Ecto neural progenitor cell (in vitro differentiated cells): Measurements from ENCODE around the gene BRIP1.
"Not testable (repeated sequence)": the region's sequence is repeated elsewhere in the genome, so short reads cannot be mapped to it uniquely, and the experiment has no call there.

ENCODE experiments used
- DNase-seq: peaks from one replicate; pipeline ENCODE4 v3.0.0-alpha.2; 2018; ENCODE audit warnings: low spot score

BRIP1 gene

GRCh38 chr17:61863801-61864126, 436 bp upstream of the BRIP1 start:
- DNase-seq, result no peak

GRCh38 chr17:61862105-61862574, 1.2 kb downstream of the BRIP1 start:
- DNase-seq, result no peak

- not testable (repeated sequence) for DNase-seq
These were observed 2.9 kb downstream of the BRIP1 start for GRCh38 chr17:61860397-61860796.

GRCh38 chr17:61856035-61856434, 7.3 kb downstream of the BRIP1 start:
- DNase-seq, result no peak

DNA sequence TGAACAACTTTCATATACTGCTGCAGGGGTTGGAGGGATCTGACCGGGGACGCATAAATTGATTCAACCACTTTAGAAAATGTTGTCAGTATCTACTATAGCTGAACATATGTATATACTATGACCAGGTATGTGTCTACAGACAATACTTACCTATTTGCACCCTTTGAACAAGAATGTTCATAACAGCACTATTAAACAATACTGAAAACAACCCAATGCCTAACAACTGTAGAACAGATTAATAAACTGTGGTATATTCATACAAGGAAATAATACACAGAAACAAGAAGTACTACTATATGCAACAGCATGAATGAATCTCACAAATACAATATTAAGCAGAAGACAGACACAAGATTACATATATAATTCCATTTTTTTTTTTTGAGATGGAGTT, 10.5 kb downstream of the BRIP1 start:
- no peak for DNase-seq

DNA sequence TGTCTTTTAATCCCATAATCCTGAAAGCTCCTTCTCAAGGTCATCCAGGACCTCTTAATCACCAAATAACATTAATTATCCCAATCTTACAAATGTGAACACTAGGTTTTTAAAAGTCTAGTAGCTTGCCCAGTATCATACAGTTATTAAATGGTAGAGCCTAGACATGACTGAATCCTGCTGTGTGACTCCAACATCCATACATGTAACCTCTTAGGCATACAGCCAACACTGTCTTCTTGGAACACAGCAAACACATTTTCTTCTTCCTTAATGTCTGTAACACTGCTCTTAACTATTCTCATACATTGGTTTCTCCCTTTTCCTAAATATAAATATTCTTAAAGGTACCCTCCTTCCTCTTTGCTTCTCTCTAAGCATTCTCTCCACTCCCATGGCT, 13.7 kb downstream of the BRIP1 start:
- DNase-seq, result no peak

DNA sequence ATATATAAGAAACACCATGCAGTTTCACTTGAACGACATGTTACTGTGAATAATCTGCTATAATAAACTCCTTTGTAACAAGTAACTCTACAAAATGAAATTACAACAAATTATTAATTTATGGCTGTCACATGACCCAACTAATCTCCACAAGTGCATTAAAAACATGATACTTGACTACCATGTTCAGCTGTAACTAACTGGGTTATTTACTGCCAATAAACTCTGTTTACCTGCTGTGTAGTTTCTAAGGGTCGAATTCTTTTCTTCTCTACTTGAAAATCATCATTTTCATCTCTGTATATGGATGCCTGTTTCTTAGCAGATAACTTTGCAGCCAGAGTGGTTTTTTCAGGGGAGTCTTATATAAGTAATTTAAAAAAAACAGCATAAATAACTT, 14.4 kb downstream of the BRIP1 start:
- no peak for DNase-seq

GRCh38 chr17:61848247-61848646, 15.1 kb downstream of the BRIP1 start:
- no peak for DNase-seq

GRCh38 chr17:61847659-61848058, 15.7 kb downstream of the BRIP1 start:
- DNase-seq, result no peak

- DNase-seq, result no peak
These were observed 16.5 kb downstream of the BRIP1 start for GRCh38 chr17:61846761-61847375.

DNA sequence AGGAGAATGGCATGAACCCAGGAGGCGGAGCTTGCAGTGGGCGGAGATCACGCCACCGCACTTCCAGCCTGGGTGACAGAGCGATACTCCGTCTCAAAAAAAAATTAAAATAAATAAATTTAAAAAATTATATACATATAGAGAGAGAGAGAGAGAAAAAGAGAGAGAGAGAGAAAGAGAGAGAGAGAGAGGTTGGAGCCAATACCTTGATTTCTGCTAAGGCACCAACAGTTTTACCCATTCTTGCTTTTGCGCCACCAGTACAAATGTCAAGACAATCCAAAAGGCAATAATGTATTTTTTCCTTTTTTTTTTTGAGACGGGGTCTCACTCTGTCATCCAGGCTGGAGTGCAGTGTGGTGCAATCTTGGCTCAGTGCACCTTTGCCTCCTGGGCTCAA, 17.2 kb downstream of the BRIP1 start:
- DNase-seq, result no peak

DNA sequence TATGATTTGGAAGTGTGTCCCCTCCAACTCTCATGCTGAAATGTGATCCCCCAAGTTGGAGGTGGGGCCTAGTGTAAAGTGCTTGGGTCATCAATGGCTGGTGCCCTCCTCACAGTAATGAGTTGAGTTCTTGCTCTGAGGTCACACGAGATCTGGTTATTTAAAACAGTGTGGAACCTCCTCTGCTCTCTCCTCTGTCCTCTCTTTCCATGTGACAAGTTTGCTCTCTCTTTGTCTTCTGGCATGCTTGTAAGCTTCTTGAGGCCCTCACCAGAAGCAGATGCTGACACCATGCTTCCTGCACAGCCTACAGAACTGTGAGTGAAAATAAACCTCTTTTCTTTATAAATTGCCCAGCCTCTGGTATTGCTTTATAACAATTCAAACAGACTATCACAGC, 19.9 kb downstream of the BRIP1 start:
- no peak for DNase-seq

DNA sequence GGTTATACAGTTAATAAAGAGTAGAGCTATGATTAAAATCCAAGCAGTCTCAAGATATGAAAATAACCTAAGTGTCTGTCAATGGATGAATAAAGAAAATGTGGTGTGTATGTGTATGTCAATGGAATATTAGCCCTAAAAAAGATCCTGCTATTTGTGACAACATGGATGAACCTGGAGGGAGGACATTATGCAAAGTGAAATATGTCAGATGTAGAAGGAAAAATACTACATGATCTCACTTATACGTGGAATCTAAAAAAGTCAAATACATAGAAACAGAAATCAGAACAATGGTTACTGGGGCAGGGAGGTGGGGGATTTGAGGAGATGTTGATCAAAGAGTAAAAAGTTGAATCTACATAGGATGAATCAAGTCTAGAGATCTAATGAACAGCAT, 20.4 kb downstream of the BRIP1 start:
- DNase-seq, result no peak

DNA sequence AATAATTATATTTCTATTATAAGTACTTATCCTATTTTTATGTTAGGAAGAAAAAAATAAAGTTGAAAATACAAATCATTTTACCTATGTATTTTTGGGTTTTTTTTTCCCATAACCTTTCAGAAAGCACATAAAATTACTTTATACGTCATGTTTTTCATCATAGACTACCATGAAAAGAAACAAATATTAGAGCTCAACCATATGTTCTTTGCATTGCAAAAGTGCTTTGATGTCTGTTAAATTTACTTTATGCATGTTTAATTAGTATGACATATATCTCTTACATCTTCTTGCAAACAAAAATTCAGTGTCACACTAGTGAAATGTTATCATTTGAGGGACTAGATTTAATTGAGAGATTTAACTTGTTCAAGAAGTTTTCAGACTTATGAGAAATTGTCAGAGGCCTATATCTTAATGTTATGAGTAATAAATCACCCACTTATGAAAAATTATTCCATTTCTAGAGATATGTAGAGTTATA, 24.0 kb downstream of the BRIP1 start:
- DNase-seq, result no peak

DNA sequence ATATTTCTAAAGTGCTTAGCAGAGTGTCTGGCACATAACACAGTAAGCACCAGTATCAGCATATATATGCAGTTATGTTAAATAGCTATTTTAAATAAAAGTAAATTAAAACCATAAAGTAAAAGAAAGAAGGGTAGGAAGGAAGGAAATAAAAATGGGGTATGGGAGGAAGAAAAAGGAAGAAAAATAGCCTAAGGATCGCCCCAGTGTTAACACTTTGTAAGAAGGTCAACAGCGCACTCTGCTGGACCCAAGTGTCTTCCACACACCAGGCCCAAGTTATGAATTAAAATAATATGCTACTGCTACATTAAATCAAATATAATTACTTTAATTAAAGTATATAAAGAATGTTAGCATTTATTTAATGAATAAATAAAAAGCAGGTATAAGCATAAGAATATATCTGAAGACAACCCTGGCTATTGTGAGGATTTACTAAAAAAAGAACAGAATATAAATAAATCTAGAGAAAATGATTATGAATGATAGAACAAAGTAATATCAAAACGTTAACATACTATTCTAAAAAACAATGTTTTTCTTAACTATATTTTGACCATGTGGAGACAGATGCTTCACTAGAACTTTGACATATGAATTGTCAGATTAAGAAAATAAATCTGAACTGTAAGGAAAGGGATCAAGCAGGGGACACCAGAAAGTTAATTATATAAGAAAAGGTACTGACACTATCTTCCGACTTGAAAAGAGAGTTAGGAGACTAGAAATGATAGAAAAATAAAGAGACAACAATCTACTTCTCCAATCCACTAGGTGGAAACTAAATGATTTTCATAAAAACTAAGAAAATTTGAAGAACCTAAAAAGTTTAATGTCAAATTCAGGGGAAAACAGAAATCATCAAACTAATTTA, 25.9 kb downstream of the BRIP1 start:
- DNase-seq, result no peak

GRCh38 chr17:61836266-61837174, 26.8 kb downstream of the BRIP1 start:
- DNase-seq, result no peak

- DNase-seq, result no peak
These were observed 27.7 kb downstream of the BRIP1 start for GRCh38 chr17:61835606-61836005.

DNA sequence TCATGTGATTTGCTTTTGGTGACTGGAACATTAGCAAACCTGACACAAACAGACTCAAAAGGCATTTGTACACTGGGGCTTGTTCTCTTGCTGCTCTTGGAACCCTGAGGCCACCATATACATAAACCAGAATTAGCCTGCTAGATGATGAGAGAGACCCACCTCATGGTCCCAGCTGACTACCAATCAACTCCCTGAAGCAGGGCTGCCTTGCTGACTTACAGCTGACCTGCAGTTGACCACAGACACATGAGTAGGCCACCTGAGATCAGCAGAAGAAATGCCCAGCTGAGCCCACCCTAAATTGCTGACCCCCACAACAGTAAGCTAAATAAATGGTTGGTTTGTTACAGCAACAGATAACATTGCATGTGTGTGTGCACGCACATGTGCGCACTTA, 28.7 kb downstream of the BRIP1 start:
- no peak for DNase-seq

DNA sequence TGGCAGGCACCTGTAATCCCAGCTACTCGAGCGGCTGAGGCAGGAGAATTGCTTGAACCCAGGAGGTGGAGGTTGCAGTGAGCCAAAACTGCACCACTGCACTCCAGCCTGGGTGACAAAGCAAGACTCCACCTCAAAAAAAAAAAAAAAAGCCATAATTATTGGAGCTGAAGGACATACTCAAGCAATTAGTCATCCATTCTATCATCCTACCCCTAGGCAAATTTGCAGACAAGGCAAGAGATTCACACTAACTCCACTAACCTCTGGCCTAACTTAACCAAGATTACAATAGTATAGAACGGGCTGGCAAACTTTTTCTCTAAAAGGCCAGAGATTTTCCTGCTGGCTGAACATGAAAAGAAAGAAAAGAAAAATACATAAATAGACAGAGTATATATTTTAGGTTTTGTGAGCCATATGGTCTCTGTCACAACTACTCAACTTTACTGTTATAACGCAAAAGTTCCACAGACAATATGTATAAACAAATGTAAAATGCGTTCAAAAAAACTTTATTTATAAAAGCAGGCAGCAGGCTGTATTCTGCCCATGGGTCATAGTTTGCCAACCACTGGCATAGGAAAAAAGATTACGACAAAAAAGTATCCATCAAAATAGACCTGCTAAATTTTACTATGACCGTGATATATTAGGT, 29.7 kb downstream of the BRIP1 start:
- DNase-seq, result no peak

DNA sequence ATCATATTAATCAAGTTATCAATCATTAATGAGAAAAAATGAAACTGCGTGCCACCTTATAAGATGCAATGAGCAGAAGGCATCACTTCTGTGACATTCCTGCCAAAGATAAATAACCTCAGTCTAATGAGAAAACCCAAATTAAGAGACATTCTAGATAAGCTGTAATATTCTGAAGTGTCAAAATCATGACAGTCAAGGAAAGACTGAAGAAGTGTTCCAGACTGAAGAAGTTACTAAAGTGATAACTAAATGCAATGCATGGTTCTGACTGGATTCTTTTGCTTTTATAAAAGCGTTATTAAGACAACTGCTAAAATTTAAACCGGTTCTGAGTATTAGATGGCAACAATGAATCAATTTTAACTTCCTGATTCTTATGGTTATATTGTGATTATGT, 30.9 kb downstream of the BRIP1 start:
- no peak for DNase-seq

GRCh38 chr17:61831099-61831498, 32.2 kb downstream of the BRIP1 start:
- no peak for DNase-seq

DNA sequence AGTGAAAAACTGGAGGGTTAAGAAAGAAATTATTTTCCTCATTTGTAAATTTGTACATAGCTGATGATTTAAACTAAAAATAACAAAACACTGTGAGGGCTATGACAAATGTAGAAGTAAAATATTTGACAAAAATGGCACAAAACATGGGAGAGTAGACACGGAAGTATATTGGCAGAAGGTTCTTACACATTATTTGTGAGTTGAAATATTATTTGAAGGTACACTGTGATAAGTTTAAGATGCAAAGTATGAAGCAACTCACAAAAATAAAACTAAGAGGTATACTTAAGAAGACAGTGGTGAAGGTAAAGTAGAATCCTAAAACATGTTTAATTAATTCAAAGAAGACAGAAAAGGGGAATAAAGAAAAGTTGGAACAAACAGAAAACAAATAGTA, 34.6 kb downstream of the BRIP1 start:
- no peak for DNase-seq
